Measurements from ENCODE around the gene OR2C3. TPM values are rescaled to one million over a fixed set of nuclear protein-coding genes. Genes with fewer than 3 reads are reported as not detected.
"Not testable (repeated sequence)": the region's sequence is repeated elsewhere in the genome, so short reads cannot be mapped to it uniquely, and the experiment has no call there.

OR2C3 gene
- polyA plus RNA-seq, 1 of the 3 experiments (the other 2 are of a cell fraction): not detected

GRCh38 chr1:247476328-247477058 is 59.7 kb downstream of the OR2C3 start:
- H3K9ac ChIP-seq; H3K27ac ChIP-seq (ENCODE audit: low read depth in 2 of 2, low read length in 1 of 2); H3F3A ChIP-seq (replicated peaks; ENCODE audit: insufficient read depth); H3K9me2 ChIP-seq; H3K79me2 ChIP-seq (ENCODE audit: insufficient read depth); H3K4me1 ChIP-seq (ENCODE audit: control insufficient read depth in 1 of 2, insufficient read depth in 2 of 2, low read depth in 1 of 2, low read length in 1 of 2); POLR2A ChIA-PET; H3K9me3 ChIP-seq; H4K20me1 ChIP-seq (ENCODE audit: insufficient read depth); H3K27me3 ChIP-seq (ENCODE audit: insufficient read depth); DNase-seq; H2AFZ ChIP-seq (ENCODE audit: low read depth); H3K4me2 ChIP-seq; H3K4me3 ChIP-seq (ENCODE audit: low read depth in 2 of 2, low read length in 1 of 2); H3K36me3 ChIP-seq (replicated peaks in 1 of 2; ENCODE audit: control insufficient read depth in 1 of 2, insufficient read depth in 2 of 2, low read length in 1 of 2): not testable (repeated sequence)
- WGBS (ENCODE audit: low lambda C conversion rate): 21% methylated on average over 6 of the region's 6 CpGs
- CTCF ChIA-PET: interaction anchor here (0.6 to 1.5 kb wide), 4 partner anchors 10 to 104 kb away, joined by 3 to 6 read pairs (median 4); no protein-coding TSS in a partner anchor

GRCh38 chr1:247475793-247476192 is 60.4 kb downstream of the OR2C3 start:
- Histone ChIP-seq H3K27me3 (ENCODE audit: insufficient read depth) (peaks cover 2% of the 10 kb centered on the region; the same call in 1 of the 2 replicates), H3F3A (replicated peaks; ENCODE audit: insufficient read depth) (no peaks in the 10 kb centered on the region), H3K27ac (ENCODE audit: low read depth in 2 of 2, low read length in 1 of 2) (no peak overlapping the region), H4K20me1 (ENCODE audit: insufficient read depth) (no peaks in the 10 kb centered on the region), H3K79me2 (ENCODE audit: insufficient read depth) (no peaks in the 10 kb centered on the region), H3K4me2 (no peak overlapping the region), H3K9ac (no peak overlapping the region), H3K36me3 (replicated peaks in 1 of 2; ENCODE audit: control insufficient read depth in 1 of 2, insufficient read depth in 2 of 2, low read length in 1 of 2) (no peaks in the 10 kb centered on the region), H2AFZ (ENCODE audit: low read depth) (no peak overlapping the region), H3K4me1 (ENCODE audit: control insufficient read depth in 1 of 2, insufficient read depth in 2 of 2, low read depth in 1 of 2, low read length in 1 of 2) (no peaks in the 10 kb centered on the region), H3K4me3 (ENCODE audit: low read depth in 2 of 2, low read length in 1 of 2) (no peak overlapping the region), H3K9me2 (no peaks in the 10 kb centered on the region), H3K9me3 (no peaks in the 10 kb centered on the region)
- ChIA-PET CTCF (no interaction called here), POLR2A (no interaction called here)
- DNase-seq: no peak
- TF ChIP-seq RFX5 (IDR thresholded peaks at IDR 0.05; ENCODE audit: low read length) (no peak), RXRA (IDR thresholded peaks at IDR 0.05; ENCODE audit: borderline replicate concordance, low read depth) (no peak), USF1 (IDR thresholded peaks at IDR 0.05; ENCODE audit: borderline replicate concordance, low read depth) (no peak), TEAD4 (IDR thresholded peaks at IDR 0.05; ENCODE audit: borderline replicate concordance, insufficient read depth) (no peak), TCF12 (IDR thresholded peaks at IDR 0.05) (no peak)
- 44% methylated on average over 2 of the region's 2 CpGs for WGBS (ENCODE audit: low lambda C conversion rate)

Other genes starting within 250 kb of the OR2C3 start
- gene ZNF496, start 204.6 kb downstream of the OR2C3 start, polyA plus RNA-seq (2012; rRNA removed): 23.2 and 27.5 TPM in 2 replicates
- gene NLRP3, start 120.3 kb downstream of the OR2C3 start, polyA plus RNA-seq (2012; rRNA removed): 0.62 and 0.87 TPM in 2 replicates
- not detected in 2 replicates for gene OR2B11, start 78.3 kb downstream of the OR2C3 start, polyA plus RNA-seq (2012; rRNA removed)
- not detected in 2 replicates for gene GCSAML, start 12.7 kb upstream of the OR2C3 start, polyA plus RNA-seq (2012; rRNA removed)
- gene OR2G2, start 51.9 kb upstream of the OR2C3 start, polyA plus RNA-seq (2012; rRNA removed): not detected in 2 replicates
- not detected in 2 replicates for gene OR2G3, start 69.1 kb upstream of the OR2C3 start, polyA plus RNA-seq (2012; rRNA removed)
- gene OR13G1, start 143.3 kb upstream of the OR2C3 start, polyA plus RNA-seq (2012; rRNA removed): not detected in 2 replicates
- not detected in 2 replicates for gene OR6F1, start 180.2 kb upstream of the OR2C3 start, polyA plus RNA-seq (2012; rRNA removed)
- not detected in 2 replicates for gene OR14K1, start 202.2 kb upstream of the OR2C3 start, polyA plus RNA-seq (2012; rRNA removed)
- gene OR14A2, start 211.7 kb upstream of the OR2C3 start, polyA plus RNA-seq (2012; rRNA removed): not detected in 2 replicates
- not detected in 2 replicates for gene OR1C1, start 224.1 kb upstream of the OR2C3 start, polyA plus RNA-seq (2012; rRNA removed)

All from SK-N-SH (cell line).